Lung (tissue), 12 donors: ENCODE data around the gene TTC1. TPM values are rescaled to one million over a fixed set of nuclear protein-coding genes. Genes with fewer than 3 reads are reported as not detected.
"Not testable (repeated sequence)": the region's sequence is repeated elsewhere in the genome, so short reads cannot be mapped to it uniquely, and the experiment has no call there.

ENCODE experiments used
- ATAC-seq: fragments of 200-7000 bp; cut with Tn5 transposase; one replicate; pipeline ENCODE4 v1.9.1; 2020; ENCODE audit warnings: moderate number of reproducible peaks; ENCODE audit not compliant: insufficient read depth, low FRiP score
- DNase-seq, 3 donors: peaks; one replicate each; pipeline ENCODE4 v3.0.0-alpha.2; 2013 to 2017
- H3K27ac ChIP-seq, 2 donors: one replicate each; pipeline ENCODE4 v1.5.1; 2013; ENCODE audit warnings: mild to moderate bottlenecking in 2 of 2, moderate library complexity in 2 of 2, control low read depth in 1 of 2, inconsistent platforms in 1 of 2, low read depth in 1 of 2, low read length in 1 of 2
- H3K27me3 ChIP-seq, 3 donors: one replicate each; pipeline ENCODE4 v1.5.1; 2013; ENCODE audit warnings: low read length in 2 of 3; ENCODE audit not compliant: control insufficient read depth in 3 of 3, insufficient read depth in 3 of 3
- H3K36me3 ChIP-seq, 4 donors: one replicate each; pipeline ENCODE4 v1.5.1; 2013; ENCODE audit warnings: low read length in 4 of 4, mild to moderate bottlenecking in 1 of 4, moderate library complexity in 1 of 4; ENCODE audit not compliant: control insufficient read depth in 4 of 4, insufficient read depth in 4 of 4
- H3K4me1 ChIP-seq, 5 donors: one replicate each; pipeline ENCODE4 v1.5.1; 2013; ENCODE audit warnings: low read length in 5 of 5, mild to moderate bottlenecking in 2 of 5, moderate library complexity in 1 of 5; ENCODE audit not compliant: control insufficient read depth in 5 of 5, insufficient read depth in 5 of 5
- H3K4me3 ChIP-seq: one replicate; pipeline ENCODE4 v1.5.1; 2013; ENCODE audit warnings: mild to moderate bottlenecking, control low read depth, moderate library complexity
- H3K9ac ChIP-seq, 2 donors: one replicate each; pipeline ENCODE4 v1.5.1; 2013; ENCODE audit warnings: low read length in 2 of 2, control low read depth in 1 of 2; ENCODE audit not compliant: insufficient read depth in 1 of 2
- H3K9me3 ChIP-seq, 4 donors: one replicate each; pipeline ENCODE4 v1.5.1; 2013; ENCODE audit warnings: low read length in 3 of 4, mild to moderate bottlenecking in 1 of 4, moderate library complexity in 1 of 4; ENCODE audit not compliant: control insufficient read depth in 4 of 4, insufficient read depth in 3 of 4
- CTCF ChIP-seq: IDR thresholded peaks from 2 replicates; pipeline ENCODE4 v1.5.1; 2012; ENCODE audit warnings: mild to moderate bottlenecking; ENCODE audit errors: control extremely low read depth, extremely low read depth
- WGBS, 2 donors: extraction: QIAGEN DNeasy Blood & Tissue Kit; methylation state at CpG; one replicate each; pipeline ENCODE4 v1.1.7; 2013; 5-methylcytosine and 5-hydroxymethylcytosine counted together
- polyA plus RNA-seq, 2 donors: library from polyadenylated mRNA; stranded (reverse); fragments of 200-250 nt; gene quantifications; one replicate each; pipeline ENCODE4 v1.2.1, GENCODE V29; 2013
- total RNA-seq, 2 donors: library from RNA; depleted of rRNA in 1 of 2; stranded (reverse); fragments of >200 nt in 1 of 2; gene quantifications; one replicate each; pipeline ENCODE4 v1.2.1, GENCODE V29; 2014 to 2021
- donor health status: control.
- donor health status: control.
- donor health status: Bipolar disorder and iron deficiency.
- donor health status: healthy.
- donor health status: DM: yes; HTN: yes; CAD: no.

TTC1 gene
- total and polyA plus RNA-seq, 4 donors: 37.3 to 47.5 (median 43.1) TPM

DNA sequence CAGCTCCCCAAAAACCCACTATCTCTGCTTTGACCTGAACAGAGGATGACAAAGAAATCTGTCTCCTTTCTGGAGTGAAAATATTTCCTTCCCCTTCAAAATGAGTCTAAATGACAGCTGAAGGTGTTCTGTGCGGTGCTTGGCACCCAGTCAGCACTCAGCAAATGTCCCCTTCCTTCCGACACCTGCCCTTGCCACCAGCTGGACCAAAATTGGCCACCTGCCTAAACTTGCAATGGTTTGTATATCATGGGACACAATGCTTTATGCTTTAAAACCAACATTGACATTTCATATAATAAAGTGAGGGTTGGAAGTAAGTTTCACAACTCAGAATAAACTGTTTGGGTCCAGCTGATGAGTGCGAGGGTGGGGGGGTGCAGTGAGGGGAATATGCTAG, 7.5 kb upstream of the TTC1 start:
- no peak overlapping the region for H3K27ac ChIP-seq
- no peak overlapping the region for H3K4me3 ChIP-seq
- H3K9me3 ChIP-seq: no peaks in the 10 kb centered on the region
- no peaks in the 10 kb centered on the region for H3K36me3 ChIP-seq
- ATAC-seq (no peak), DNase-seq (peak; percentile 20 to 33 (median 29))
- no peaks in the 10 kb centered on the region for H3K27me3 ChIP-seq
- 41 to 44% methylated on average over 3 of the region's 3 CpGs for WGBS, 2 donors
- no peak overlapping the region for H3K9ac ChIP-seq
- H3K4me1 ChIP-seq: no peaks in the 10 kb centered on the region
- TF ChIP-seq CTCF: no peak

GRCh38 chr5:160007514-160007913, 1.4 kb upstream of the TTC1 start:
- 94 to 98% methylated on average over 3 of the region's 3 CpGs for WGBS, 2 donors
- no peaks in the 10 kb centered on the region for H3K27me3 ChIP-seq
- H3K4me3 ChIP-seq: no peak overlapping the region
- ATAC-seq (no peak), DNase-seq (no peak)
- H3K27ac ChIP-seq: no peak overlapping the region
- H3K9ac ChIP-seq: no peak overlapping the region
- peaks cover 0 to 18% (median 11%) of the 10 kb centered on the region in 5 donors for H3K4me1 ChIP-seq
- TF ChIP-seq CTCF: no peak
- no peaks in the 10 kb centered on the region for H3K9me3 ChIP-seq
- H3K36me3 ChIP-seq: peaks cover 2 to 13% (median 3%) of the 10 kb centered on the region in 4 donors

DNA sequence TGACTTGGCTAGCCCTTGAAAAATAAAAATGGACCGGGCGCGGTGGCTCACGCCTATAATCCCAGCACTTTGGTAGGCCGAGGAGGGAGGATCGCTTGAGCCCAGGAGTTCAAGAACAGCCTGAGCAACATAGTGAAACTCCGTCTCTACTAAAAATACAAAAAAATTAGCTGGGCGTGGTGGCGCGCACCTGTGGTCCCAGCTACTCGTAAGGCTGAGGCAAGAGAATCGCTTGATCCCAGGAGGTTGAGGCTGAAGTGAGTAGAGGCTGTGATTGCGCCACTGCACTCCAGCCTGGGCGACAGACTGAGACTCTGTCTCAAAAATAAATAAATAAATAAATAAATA, 436 bp upstream of the TTC1 start:
- not testable (repeated sequence) for H3K9ac ChIP-seq, DNase-seq, H3K27me3 ChIP-seq, H3K9me3 ChIP-seq, H3K27ac ChIP-seq, ATAC-seq, H3K4me3 ChIP-seq
- 85 to 89% methylated on average over 14 of the region's 14 CpGs for WGBS, 2 donors
- peaks cover 2 to 15% (median 3%) of the 10 kb centered on the region in 4 donors for H3K36me3 ChIP-seq
- H3K4me1 ChIP-seq: peaks cover 0 to 18% (median 11%) of the 10 kb centered on the region in 5 donors

- ATAC-seq (no peak), DNase-seq (no peak)
- peak overlapping the region; percentile 90 to 95 for H3K9ac ChIP-seq
- H3K4me3 ChIP-seq: peak overlapping the region; percentile 81
- H3K27me3 ChIP-seq: no peaks in the 10 kb centered on the region
- H3K36me3 ChIP-seq: peaks cover 2 to 17% (median 5%) of the 10 kb centered on the region in 4 donors
- no peak overlapping the region for H3K27ac ChIP-seq
- H3K9me3 ChIP-seq: no peaks in the 10 kb centered on the region
- TF ChIP-seq CTCF: no peak
- 2% methylated on average over 11 of the region's 11 CpGs for WGBS, 2 donors
- H3K4me1 ChIP-seq: peaks cover 0 to 18% (median 11%) of the 10 kb centered on the region in 5 donors
Measured at GRCh38 chr5:160009591-160009989, 651 bp downstream of the TTC1 start.
